T-helper 1 cell treated with Interleukin-12 subunit alpha and Interleukin-12 subunit beta and Interleukin-4 antibody, amounts not matched to agents 30 ng/mL and 1 ng/mL, for 36 hours (primary cell): ENCODE data around the gene TRAPPC12. TPM values are rescaled to one million over a fixed set of nuclear protein-coding genes. Genes with fewer than 3 reads are reported as not detected.
"Not testable (repeated sequence)": the region's sequence is repeated elsewhere in the genome, so short reads cannot be mapped to it uniquely, and the experiment has no call there.

Experiments used
- intact Hi-C: fragments of 100-400 bp; cut with micrococcal nuclease; formaldehyde crosslinking; loops from one replicate; pipeline ENCODE4 v1.15.1; 2024
- total RNA-seq: library from RNA; stranded (reverse); gene quantifications from 2 replicates; pipeline ENCODE4 v1.2.3, GENCODE V29; 2022

The TRAPPC12 gene
- 109 and 111 TPM in 2 replicates for total RNA-seq

- intact Hi-C loops: loop anchor here (1.0 to 5.0 kb wide), 4 partner anchors 45 to 271 kb away; no protein-coding TSS in a partner anchor
Measured at GRCh38 chr2:3379647-3380534, at the start of gene TRAPPC12. Gene TRAPPC12, plus strand, starts transcription at chr2:3379694. Its CDS starts 7,930 bp downstream, at chr2:3387624.

- intact Hi-C loops: no loop called here
Measured at GRCh38 chr2:3332133-3332532, 47.4 kb upstream of the TRAPPC12 start.

- intact Hi-C loops: no loop called here
Measured at GRCh38 chr2:3334392-3335345, 44.8 kb upstream of the TRAPPC12 start.

DNA sequence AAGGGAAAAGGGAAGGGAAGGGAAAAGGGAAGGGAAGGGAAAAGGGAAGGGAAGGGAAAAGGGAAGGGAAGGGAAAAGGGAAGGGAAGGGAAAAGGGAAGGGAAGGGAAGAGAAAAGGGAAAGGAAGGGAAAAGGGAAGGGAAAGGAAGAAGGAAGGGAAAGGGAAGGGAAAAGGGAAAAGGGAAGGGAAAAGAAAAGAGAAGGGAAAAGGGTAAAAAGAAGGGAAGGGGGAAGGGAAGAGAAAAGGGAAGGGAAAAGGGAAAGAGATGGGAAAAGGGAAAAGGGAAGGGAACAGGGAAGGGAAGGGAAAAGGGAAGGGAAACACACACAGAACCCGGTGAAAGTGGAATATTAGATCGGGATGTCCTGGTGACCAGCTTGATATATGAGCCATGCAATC, 42.6 kb upstream of the TRAPPC12 start:
- intact Hi-C loops: no loop called here

DNA sequence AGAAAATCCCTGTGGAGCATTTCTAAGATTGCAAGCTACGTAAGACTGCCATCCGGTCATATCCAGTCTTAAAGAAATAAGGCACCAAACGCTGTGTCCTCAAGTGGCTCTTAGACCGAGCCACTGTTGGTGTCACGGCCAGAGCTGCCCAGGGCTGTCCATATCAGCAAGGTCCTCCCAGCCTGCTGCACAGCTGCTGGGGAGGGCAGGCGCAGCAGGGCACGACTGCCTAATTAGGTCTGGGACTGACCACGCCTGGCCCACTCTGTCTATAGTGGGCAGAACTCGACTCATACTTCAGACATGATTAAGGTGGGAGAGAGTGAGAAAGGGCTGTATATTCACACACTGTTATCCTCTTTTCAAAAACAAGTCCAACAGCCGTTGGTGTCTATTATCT, 41.2 kb upstream of the TRAPPC12 start:
- intact Hi-C loops: no loop called here

DNA sequence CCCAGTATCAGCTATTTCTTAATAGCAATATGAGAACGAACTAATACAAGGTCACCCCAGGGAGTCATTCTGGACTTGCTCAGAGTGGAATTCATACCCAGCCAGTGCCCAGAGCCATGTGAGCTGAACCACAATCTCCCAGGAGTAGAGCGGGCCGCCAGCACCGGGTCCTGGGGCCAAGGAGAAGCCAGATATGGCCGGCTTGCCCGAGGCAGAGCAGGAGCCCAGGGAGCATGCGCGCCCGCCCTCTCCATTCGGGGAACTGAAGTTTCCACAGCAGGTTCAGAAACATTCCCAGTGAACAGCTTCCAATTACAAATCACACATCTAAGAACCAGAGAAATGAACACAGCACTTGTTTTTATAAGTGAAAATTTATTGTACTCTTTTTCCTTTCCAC, 39.4 kb upstream of the TRAPPC12 start:
- intact Hi-C loops: no loop called here

- intact Hi-C loops: no loop called here
Measured at GRCh38 chr2:3341336-3341735, 38.2 kb upstream of the TRAPPC12 start.

GRCh38 chr2:3342324-3342723, 37.2 kb upstream of the TRAPPC12 start:
- intact Hi-C loops: no loop called here

DNA sequence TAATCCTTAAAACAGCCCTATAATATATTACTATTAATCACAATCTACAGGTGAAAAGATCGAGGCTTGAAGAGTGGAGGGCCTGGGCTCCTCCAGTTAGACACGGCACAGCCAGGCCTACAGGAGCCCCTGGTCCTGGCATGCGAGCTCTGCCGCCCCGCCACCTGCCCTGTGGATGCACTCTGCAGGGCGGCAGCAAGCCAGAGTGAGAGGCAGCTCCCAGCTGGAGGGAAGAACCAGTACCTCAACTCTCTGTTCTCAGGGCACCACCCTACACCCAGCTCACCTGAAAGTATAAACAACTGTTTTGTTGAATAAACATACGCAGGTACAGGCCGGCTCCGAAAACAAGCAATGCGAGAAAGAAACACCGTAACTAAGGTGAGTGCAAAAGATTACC, 36.5 kb upstream of the TRAPPC12 start:
- intact Hi-C loops: no loop called here

DNA sequence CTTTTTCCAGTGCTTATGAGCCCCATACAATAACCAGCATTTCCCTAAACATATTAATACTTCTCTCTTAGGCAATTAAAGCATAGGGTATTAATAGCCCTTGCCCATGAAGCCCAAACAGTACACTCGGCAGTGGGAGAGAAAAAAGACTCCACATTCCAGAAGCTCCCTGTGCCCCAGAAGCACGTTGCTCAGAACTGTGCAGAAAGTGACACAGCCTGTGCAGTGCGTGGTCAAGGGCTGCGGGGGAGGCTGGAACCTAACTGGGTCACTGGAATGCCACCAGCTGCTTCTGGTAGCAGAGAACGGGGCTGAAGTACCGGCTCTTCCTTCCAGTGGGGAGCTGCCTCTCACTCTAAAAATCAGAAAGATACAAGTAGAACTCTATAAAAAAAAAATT, 34.6 kb upstream of the TRAPPC12 start:
- intact Hi-C loops: no loop called here

- intact Hi-C loops: no loop called here
Measured at GRCh38 chr2:3345621-3346020, 33.9 kb upstream of the TRAPPC12 start.

- intact Hi-C loops: no loop called here
Measured at GRCh38 chr2:3348767-3349166, 30.7 kb upstream of the TRAPPC12 start.

DNA sequence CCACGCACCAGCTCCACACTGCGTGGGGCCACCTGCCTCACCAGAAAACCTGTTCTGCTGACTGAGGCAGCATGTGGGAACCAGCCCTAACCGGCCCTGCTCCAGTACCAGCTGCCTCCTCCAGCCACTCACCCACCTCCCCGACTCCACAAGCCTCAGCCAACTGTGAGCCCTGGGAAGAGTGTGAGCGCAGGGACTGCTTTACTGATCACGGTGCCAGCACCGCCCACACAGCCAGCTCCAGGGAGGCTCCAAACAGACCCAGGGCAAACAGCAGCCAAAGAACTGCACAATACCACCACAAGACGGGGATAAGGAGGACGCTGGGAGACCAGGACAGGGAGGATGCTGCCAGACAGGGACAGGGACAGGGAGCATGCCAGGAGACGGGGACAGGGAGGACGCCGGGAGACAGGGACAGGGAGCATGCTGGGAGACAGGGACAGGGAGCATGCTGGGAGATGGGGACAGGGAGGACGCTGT, 30.2 kb upstream of the TRAPPC12 start:
- intact Hi-C loops: no loop called here

DNA sequence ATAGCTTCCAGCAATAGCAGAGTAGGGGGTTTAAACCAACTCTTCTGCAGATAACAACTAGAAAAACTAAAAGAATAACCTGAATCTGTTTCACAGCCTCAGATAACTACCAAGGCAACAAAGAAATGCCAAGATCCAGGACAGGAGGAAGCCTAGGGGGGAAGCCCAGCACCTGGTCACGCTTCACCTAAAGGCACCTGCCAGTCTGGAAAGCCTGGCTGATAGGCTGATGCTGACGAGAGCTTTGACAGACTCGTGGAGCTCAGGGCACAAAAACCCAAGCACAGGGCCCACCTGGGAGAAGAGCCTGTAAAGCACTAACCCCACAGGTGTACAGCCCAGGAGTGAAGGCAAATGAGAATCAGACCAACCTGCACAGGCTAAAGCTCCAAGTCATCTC, 24.5 kb upstream of the TRAPPC12 start:
- intact Hi-C loops: no loop called here

DNA sequence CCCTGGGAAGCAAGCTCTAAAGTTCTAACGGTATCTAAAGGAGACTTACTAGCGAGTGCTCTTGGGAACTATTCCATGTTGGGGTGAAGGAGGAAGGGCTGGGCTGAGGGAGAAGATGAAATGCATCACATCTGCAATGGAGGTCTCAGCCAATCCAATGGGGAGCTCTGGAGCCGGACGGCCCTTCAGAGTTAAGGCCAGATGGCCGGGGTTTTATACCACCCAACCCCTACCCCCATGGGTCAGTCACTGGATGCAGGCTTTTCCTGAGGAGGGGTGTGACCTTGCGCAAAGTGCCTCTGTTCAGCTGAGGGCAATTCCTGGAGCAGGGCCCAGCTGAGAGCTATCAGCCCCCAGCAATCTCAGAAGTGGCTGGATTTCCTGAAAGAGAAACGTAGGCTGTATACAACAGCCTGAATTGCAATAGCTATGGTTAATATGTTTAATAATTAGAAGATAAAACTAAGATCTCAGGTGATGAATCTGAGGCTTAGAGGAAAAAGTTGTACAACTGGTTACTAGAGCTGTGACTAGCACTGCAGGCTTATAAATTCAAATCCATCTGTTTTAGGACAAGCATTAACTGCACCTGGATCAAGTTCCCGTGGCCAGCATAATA, 23.4 kb upstream of the TRAPPC12 start:
- intact Hi-C loops: no loop called here

DNA sequence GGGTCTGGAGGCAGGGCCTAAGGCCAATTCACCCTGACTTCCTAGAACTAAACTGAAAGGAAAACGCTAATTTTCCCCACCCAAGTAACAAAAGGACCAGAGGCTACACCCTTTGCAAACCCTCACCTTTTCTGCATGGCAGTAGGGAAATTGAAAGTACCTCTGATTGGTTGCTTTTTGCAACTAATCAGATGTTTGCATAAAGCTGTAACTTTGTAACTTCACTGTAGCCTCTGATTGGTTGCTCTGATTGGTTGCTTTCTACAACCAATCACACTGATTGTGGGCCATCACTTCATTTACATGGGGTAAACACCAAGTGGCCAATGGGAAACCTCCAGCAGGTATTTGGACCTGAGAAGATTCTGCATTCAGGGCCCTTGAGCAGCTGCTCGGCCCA, 22.7 kb upstream of the TRAPPC12 start:
- intact Hi-C loops: no loop called here

DNA sequence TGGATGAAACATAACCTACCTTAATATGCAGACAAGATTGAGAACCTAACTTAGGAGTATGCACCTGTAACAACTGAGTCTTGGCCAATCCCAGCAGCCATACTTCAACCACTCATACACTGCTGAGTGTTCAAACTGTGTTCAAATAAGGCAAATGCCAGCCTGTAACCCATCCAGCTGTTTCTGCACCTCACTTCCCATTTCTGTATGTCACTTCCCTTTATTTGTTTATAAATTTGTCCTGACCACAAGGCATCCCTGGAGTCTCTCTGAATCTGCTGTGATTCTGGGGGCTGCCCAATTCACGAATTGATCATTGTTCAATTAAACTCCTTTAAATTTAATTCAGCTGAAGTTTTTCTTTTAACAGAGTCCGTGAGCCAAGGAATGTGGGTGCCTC, 22.0 kb upstream of the TRAPPC12 start:
- intact Hi-C loops: not testable (repeated sequence)

- intact Hi-C loops: no loop called here
Measured at GRCh38 chr2:3357926-3358325, 21.6 kb upstream of the TRAPPC12 start.

DNA sequence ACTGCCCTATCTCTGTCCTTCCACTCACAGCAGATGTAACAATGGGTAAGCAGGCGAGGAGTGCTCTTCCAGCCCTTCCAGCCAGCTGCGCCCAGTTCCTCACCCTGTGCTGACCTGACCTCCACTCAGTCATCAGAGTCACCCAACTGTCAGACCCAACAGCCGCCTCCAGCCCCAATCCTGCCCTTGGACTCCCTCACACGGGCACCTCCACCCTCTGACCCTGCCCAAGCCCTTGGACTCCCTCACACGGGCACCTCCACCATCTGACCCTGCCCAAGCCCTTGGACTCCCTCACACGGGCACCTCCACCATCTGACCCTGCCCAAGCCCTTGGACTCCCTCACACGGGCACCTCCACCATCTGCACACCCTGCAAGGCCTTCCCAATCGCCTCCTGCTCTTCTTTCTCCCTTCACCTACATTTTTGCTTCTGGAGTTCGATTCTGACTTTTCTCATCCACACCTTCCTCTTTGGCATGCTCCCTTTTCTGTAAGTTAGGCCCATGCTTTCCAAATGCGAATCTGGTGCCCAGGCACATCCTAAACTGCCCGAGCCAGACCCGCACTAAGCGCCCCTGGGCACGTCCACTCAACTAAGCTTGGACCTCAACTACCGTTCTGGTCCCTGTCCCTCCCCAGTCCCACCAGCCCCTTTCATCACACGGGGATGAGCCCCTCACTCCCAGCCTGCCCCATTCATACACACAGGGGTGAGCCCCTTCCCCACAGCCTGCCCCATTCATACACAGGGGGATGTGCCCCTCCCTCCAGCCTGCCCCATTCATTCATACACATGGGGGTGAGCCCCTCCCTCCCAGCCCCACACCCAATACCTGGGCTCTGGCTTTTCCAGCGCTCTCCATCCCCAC, 17.7 kb upstream of the TRAPPC12 start:
- intact Hi-C loops: no loop called here

- intact Hi-C loops: no loop called here
Measured at GRCh38 chr2:3365219-3365618, 14.3 kb upstream of the TRAPPC12 start.
